ENCODE data around the gene CADPS.

Gene CADPS

DNA sequence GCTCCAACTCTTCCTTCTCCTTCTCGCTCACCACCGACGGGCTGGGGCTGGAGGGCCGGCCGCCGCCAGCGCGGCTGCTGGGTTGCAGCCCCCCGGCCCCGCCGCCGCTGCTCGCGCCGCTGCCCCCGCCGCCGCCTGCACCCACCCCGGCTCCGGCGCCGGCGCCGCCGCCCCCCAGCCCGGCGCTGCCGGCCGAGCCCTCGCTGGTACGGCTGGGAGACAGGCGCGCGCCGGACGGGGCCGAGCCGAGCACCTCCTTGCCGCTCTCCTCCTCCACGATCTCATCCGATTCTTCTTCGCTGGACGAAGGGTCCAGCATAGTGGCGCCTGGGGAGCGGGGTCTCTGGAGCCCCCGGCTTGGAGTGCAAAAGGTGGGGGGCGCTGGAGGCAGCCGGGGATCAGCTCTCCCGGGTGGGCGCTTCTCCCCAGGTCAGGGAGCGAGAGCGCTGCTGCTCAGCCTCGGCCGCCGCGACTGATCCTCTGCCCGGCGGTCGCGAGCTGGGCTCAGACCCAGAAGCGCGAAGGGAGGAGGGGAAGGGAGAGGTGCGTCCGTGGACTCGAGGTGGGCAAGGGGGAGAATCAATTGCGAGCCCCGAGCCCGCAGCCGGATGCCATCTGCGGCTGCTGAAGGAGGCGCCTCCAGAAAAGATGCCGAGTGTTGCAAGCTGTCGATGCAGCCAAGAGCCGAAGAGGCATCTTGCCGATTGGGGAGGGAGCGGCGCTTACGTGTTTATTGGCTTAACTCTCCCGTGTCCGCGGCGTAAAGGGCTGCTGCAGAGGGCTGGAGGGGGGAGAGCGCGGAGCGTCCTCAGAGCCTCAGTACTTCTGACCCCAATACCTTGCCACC is at the start of gene CADPS:
Gene CADPS (minus strand): TSS at position 706 of the 847 bp plus-strand sequence. CDS start 387 bp downstream, at position 319.
- Histone ChIP-seq H3K4me1 (ENCODE audit: control insufficient read depth, insufficient read depth, low read length) (peaks cover 5% of the 10 kb centered on the region), H3K9me3 (ENCODE audit: control insufficient read depth, low read length) (no peaks in the 10 kb centered on the region), H3K36me3 (ENCODE audit: control insufficient read depth, insufficient read depth, low read length) (no peaks in the 10 kb centered on the region), H3K4me3 (ENCODE audit: low read length) (no peak within 1 kb of the TSS), H3K9ac (ENCODE audit: low read length) (peak within 1 kb of the TSS; percentile 40), H3K27me3 (ENCODE audit: control insufficient read depth, insufficient read depth, low read length) (peaks cover 25% of the 10 kb centered on the region)

DNA sequence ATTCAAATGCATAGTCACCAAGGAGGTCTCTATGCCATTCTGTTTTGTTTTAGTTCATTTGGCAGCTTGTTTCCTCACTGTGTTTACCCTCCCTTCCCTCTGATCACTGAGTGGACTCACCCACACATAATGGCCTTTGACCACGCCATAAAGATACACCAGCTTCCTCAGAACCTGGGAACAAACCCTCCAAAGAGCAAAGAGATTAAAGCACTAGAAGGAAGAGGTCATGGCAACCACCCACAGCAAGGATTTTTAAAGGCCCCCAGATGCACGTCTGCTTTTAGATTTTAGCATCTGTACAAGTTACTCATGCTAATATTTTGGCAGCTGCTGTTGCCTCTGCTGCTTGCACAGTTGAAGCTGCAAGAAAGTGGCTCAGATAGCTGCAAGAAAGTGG is 47.9 kb upstream of the CADPS start:
- H3K9me3 ChIP-seq (ENCODE audit: control insufficient read depth, low read length), result no peaks in the 10 kb centered on the region
- peaks cover 19% of the 10 kb centered on the region for H3K4me1 ChIP-seq (ENCODE audit: control insufficient read depth, insufficient read depth, low read length)
- H3K4me3 ChIP-seq (ENCODE audit: low read length), result no peak overlapping the region
- H3K9ac ChIP-seq (ENCODE audit: low read length), result no peak overlapping the region
- H3K36me3 ChIP-seq (ENCODE audit: control insufficient read depth, insufficient read depth, low read length), result no peaks in the 10 kb centered on the region
- H3K27me3 ChIP-seq (ENCODE audit: control insufficient read depth, insufficient read depth, low read length), result no peaks in the 10 kb centered on the region

DNA sequence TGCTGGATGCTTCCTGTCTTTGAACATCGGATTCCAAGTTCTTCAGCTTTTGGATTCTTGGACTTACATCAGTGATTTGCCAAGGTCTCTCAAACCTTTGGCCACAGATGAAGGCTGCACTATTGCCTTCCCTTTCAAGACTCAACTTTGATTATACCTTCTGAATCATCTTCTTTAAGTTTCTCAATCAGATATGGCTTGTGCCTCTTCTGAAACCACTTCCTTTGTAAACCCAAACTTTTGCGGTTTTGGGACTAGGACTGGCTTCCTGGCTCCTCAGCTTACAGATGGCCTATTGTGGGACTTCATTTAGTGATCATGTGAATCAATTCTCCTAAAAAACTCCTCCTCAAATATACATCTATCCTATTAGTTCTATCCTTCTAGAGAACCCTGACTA is 47.1 kb upstream of the CADPS start:
- no peak overlapping the region for H3K9ac ChIP-seq (ENCODE audit: low read length)
- no peaks in the 10 kb centered on the region for H3K9me3 ChIP-seq (ENCODE audit: control insufficient read depth, low read length)
- H3K27me3 ChIP-seq (ENCODE audit: control insufficient read depth, insufficient read depth, low read length), result no peaks in the 10 kb centered on the region
- H3K4me1 ChIP-seq (ENCODE audit: control insufficient read depth, insufficient read depth, low read length), result peaks cover 19% of the 10 kb centered on the region
- H3K4me3 ChIP-seq (ENCODE audit: low read length), result no peak overlapping the region
- no peaks in the 10 kb centered on the region for H3K36me3 ChIP-seq (ENCODE audit: control insufficient read depth, insufficient read depth, low read length)

DNA sequence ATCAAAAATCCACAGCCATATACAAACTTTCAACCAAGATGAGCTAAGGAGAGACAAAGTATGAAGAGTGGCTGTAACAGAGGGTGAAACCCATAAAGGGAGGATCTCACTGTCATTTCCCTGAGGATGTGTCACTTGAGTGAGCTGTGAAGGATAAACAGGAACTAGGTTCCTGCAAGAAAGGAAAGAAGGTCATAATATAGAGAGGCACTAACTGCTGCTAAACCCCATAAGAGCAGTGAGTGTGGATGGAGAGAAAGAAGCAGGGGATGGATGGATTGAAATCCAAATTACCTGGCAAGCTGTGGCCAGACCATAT is 45.2 kb upstream of the CADPS start:
- Histone ChIP-seq H3K9ac (ENCODE audit: low read length) (no peak overlapping the region), H3K27me3 (ENCODE audit: control insufficient read depth, insufficient read depth, low read length) (no peaks in the 10 kb centered on the region), H3K4me3 (ENCODE audit: low read length) (no peak overlapping the region), H3K4me1 (ENCODE audit: control insufficient read depth, insufficient read depth, low read length) (peaks cover 19% of the 10 kb centered on the region), H3K9me3 (ENCODE audit: control insufficient read depth, low read length) (no peaks in the 10 kb centered on the region), H3K36me3 (ENCODE audit: control insufficient read depth, insufficient read depth, low read length) (no peaks in the 10 kb centered on the region)

DNA sequence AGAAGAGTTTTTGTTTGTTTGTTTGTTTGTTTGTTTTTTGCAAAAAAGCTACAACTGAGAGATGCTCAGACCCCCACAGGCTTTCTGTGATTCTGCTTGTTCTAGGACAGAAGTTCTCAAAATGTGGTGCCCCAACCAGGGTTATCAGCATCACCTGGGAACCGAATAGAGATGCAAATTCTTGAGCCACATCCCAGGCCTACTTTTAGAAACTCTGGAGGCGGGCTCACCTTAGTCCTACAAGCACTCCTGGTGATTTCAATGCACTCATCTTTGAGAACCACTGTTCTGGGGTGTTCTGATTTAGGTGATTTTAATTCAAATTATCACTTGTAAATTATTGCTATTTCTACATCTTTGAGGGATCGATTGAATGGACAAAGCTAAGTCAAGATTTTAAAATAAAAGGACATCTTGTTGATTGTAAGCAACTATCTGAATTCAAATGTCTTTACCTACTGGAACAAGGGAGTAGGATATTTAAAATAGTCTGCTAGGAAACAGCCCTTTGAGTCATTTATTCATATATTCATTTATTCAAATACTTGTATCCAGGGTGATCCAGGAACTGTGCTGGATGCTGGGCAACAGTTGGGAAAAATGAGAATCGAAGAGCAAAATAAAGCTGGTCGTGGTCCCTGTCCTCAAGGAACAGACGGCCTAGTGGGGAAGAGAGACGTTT is 44.7 kb upstream of the CADPS start:
- Histone ChIP-seq H3K9ac (ENCODE audit: low read length) (no peak overlapping the region), H3K36me3 (ENCODE audit: control insufficient read depth, insufficient read depth, low read length) (no peaks in the 10 kb centered on the region), H3K9me3 (ENCODE audit: control insufficient read depth, low read length) (no peaks in the 10 kb centered on the region), H3K4me3 (ENCODE audit: low read length) (no peak overlapping the region), H3K4me1 (ENCODE audit: control insufficient read depth, insufficient read depth, low read length) (peaks cover 19% of the 10 kb centered on the region), H3K27me3 (ENCODE audit: control insufficient read depth, insufficient read depth, low read length) (no peaks in the 10 kb centered on the region)

DNA sequence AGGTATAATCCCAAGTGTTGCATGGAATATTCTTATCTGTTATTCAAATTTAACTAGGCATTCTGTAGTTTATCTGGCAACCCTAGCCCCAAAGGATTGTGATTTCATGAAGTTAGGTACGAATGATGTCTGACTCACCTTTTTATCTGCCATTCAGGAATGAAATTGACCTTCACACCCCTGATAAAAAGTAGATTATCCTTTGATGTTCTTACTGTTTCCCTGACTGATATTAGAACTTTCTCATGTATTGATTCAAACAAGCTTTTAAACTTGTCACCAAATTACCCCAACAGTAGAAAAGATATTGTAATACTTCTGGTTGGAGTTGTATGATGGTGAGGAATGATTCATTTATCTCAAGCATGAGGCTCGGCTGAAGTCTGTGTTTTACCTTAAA is 43.6 kb upstream of the CADPS start:
- no peak overlapping the region for H3K4me3 ChIP-seq (ENCODE audit: low read length)
- no peak overlapping the region for H3K9ac ChIP-seq (ENCODE audit: low read length)
- H3K4me1 ChIP-seq (ENCODE audit: control insufficient read depth, insufficient read depth, low read length), result peaks cover 19% of the 10 kb centered on the region
- no peaks in the 10 kb centered on the region for H3K27me3 ChIP-seq (ENCODE audit: control insufficient read depth, insufficient read depth, low read length)
- H3K9me3 ChIP-seq (ENCODE audit: control insufficient read depth, low read length), result no peaks in the 10 kb centered on the region
- no peaks in the 10 kb centered on the region for H3K36me3 ChIP-seq (ENCODE audit: control insufficient read depth, insufficient read depth, low read length)

DNA sequence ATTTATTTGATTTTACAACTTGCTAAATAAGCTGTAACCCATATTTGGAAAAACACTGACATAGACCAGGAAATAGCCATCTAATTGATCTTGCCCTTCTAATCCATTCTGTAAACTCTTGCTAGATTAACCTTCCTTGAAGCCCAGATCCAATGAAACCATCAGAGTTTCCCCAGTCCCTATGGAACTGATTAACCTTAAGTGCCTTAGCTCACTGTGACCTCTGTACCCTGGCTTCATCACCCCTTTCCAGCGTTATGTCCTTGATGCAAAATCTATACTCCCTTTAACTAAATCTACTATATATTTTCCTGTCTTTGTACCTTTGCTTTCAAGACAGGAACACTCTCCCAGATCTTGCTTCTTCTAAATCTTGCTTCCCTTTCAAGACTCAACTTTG is 42.9 kb upstream of the CADPS start:
- H3K4me3 ChIP-seq (ENCODE audit: low read length), result no peak overlapping the region
- no peaks in the 10 kb centered on the region for H3K36me3 ChIP-seq (ENCODE audit: control insufficient read depth, insufficient read depth, low read length)

DNA sequence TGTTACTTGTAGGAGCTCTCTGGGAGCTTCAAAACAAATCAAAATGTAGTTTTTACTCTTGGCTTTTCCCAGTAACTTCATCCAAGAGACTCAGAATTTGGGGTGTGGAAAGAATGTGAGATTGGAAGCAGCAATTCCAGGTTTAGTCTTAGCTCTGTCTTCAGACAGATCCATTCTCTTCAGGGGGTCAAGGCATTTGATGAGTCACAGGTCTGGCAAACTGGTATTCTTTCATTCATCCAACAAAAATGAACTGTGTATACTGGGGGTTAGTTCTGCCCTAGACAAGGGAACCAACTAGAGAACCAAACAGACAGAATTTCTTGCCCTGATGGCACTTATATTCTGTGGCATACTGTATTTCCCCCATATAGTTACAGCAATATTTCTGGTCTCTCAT is 36.3 kb upstream of the CADPS start:
- H3K4me3 ChIP-seq (ENCODE audit: low read length), result no peak overlapping the region
- H3K9ac ChIP-seq (ENCODE audit: low read length), result no peak overlapping the region
- no peaks in the 10 kb centered on the region for H3K9me3 ChIP-seq (ENCODE audit: control insufficient read depth, low read length)
- no peaks in the 10 kb centered on the region for H3K27me3 ChIP-seq (ENCODE audit: control insufficient read depth, insufficient read depth, low read length)
- no peaks in the 10 kb centered on the region for H3K4me1 ChIP-seq (ENCODE audit: control insufficient read depth, insufficient read depth, low read length)
- H3K36me3 ChIP-seq (ENCODE audit: control insufficient read depth, insufficient read depth, low read length), result no peaks in the 10 kb centered on the region

More for the DNA sequence above, 42.9 kb upstream of the CADPS start:
- Histone ChIP-seq H3K4me1 (ENCODE audit: control insufficient read depth, insufficient read depth, low read length) (peaks cover 15% of the 10 kb centered on the region), H3K27me3 (ENCODE audit: control insufficient read depth, insufficient read depth, low read length) (no peaks in the 10 kb centered on the region), H3K9me3 (ENCODE audit: control insufficient read depth, low read length) (no peaks in the 10 kb centered on the region), H3K9ac (ENCODE audit: low read length) (no peak overlapping the region)

DNA sequence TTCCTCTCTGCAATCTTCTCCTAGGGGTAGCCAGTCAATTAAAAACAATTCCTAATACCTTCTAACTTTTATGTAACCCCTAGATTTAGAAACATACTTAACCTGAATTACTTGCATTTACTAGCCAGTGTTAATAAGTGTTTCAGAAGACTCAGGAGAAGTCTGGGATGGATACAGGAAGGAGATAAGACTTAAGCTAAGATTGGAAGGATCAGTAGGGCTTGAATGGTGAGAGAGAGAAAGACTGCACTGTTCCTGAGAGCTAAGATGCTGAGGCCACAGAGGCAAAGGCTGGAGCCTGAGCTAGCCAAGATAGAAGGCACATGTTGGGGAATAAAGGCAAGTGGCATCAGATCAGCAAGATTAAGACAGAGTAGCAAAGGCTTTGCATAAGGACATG is 30.1 kb upstream of the CADPS start:
- Histone ChIP-seq H3K9ac (ENCODE audit: low read length) (no peak overlapping the region), H3K9me3 (ENCODE audit: control insufficient read depth, low read length) (no peaks in the 10 kb centered on the region), H3K27me3 (ENCODE audit: control insufficient read depth, insufficient read depth, low read length) (no peaks in the 10 kb centered on the region), H3K4me3 (ENCODE audit: low read length) (no peak overlapping the region), H3K4me1 (ENCODE audit: control insufficient read depth, insufficient read depth, low read length) (no peaks in the 10 kb centered on the region), H3K36me3 (ENCODE audit: control insufficient read depth, insufficient read depth, low read length) (no peaks in the 10 kb centered on the region)

DNA sequence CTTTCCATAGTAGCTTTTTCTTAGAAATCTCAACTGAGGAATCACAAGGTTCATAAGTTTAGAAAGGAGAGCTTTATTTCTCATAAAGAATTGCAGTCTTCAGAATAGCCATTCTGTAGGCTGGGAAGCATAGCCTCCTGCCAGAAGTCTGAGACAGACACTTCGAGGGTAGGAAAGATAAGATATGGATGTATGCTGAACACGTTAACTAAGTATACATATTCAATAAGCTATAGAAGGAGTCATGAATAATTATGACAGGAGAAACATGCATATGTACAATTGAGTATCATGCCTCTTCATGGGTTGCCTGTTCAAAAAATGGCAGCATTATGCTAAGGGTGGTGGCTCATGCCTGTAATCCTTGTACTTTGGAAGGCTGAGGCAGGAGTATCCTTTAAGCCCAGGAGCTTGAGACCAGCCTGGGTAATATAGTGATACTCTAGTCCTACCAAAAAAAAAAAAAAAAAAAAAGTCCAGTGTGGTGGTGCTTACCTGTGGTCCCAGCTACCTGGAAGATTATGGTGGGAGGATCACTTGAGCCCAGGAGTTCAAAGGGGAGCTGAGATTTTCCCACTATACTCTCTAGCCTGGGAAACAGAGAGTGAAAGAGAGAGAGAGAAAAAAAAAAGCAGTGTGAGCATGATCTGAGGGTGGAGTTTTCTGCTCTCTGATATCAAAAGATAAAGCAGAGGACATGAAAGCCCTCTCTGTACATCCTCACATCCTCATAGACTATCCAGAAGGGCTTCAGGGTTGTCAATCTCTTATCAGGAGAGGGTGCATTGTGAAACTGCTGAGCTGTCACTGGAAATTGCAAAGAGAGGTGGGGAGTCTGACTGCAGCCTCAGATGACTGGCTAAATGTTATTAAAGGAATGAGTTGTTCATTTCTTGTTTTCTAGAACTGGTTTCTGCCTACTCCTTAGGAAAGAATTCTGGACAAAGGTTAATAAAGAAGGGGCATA is 23.6 kb upstream of the CADPS start:
- Histone ChIP-seq H3K9ac (ENCODE audit: low read length) (no peak overlapping the region), H3K27me3 (ENCODE audit: control insufficient read depth, insufficient read depth, low read length) (no peaks in the 10 kb centered on the region), H3K4me3 (ENCODE audit: low read length) (no peak overlapping the region), H3K36me3 (ENCODE audit: control insufficient read depth, insufficient read depth, low read length) (no peaks in the 10 kb centered on the region), H3K4me1 (ENCODE audit: control insufficient read depth, insufficient read depth, low read length) (no peaks in the 10 kb centered on the region), H3K9me3 (ENCODE audit: control insufficient read depth, low read length) (no peaks in the 10 kb centered on the region)

DNA sequence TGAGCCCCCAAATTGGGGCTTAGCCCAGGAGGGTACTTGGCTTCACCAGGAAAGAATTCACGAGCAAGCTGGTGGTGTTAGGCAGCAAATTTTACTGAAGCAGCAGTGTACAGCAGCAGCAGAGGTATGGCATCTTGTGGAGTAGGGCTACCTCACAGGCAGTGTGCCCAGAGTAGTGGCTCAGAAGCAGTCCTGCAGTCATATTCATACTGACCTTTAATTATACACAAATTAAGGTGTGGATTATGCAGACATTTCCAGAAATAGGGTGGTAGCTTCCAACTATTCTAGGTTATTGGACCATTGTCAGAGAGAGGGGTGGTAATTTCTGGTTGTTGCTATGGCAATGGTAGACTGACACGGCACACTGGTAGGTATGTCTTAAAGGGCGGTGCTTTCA is 20.7 kb upstream of the CADPS start:
- Histone ChIP-seq H3K9ac (ENCODE audit: low read length) (no peak overlapping the region), H3K4me3 (ENCODE audit: low read length) (no peak overlapping the region), H3K36me3 (ENCODE audit: control insufficient read depth, insufficient read depth, low read length) (no peaks in the 10 kb centered on the region), H3K9me3 (ENCODE audit: control insufficient read depth, low read length) (no peaks in the 10 kb centered on the region), H3K27me3 (ENCODE audit: control insufficient read depth, insufficient read depth, low read length) (no peaks in the 10 kb centered on the region), H3K4me1 (ENCODE audit: control insufficient read depth, insufficient read depth, low read length) (no peaks in the 10 kb centered on the region)

DNA sequence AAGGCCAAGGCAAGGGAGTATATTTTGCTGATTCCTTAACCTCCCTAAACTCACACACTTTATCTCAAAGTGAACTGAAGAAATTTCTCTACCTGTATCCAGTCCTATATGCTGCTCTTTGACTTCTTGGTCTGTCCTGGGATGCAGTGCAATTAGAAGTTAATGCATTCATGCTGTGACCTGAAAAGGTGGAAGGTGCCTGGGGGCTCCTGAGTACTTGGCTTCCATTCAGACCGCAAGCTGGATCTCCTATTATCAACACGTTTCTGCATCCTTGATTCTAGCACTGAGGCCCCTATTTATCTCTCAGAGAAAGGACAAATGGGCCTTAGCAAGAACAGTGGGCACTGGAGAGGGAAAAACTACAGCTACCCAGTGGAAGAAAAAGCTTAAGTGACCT is 17.7 kb upstream of the CADPS start:
- no peak overlapping the region for H3K9ac ChIP-seq (ENCODE audit: low read length)
- no peaks in the 10 kb centered on the region for H3K9me3 ChIP-seq (ENCODE audit: control insufficient read depth, low read length)
- H3K27me3 ChIP-seq (ENCODE audit: control insufficient read depth, insufficient read depth, low read length), result no peaks in the 10 kb centered on the region
- H3K36me3 ChIP-seq (ENCODE audit: control insufficient read depth, insufficient read depth, low read length), result no peaks in the 10 kb centered on the region
- H3K4me1 ChIP-seq (ENCODE audit: control insufficient read depth, insufficient read depth, low read length), result no peaks in the 10 kb centered on the region
- H3K4me3 ChIP-seq (ENCODE audit: low read length), result no peak overlapping the region

Measured in mucosa of stomach (tissue), 1 donor.